ENCODE data around the gene KRTAP3-1.
"Not testable (repeated sequence)": the region's sequence is repeated elsewhere in the genome, so short reads cannot be mapped to it uniquely, and the experiment has no call there.

GRCh38 chr17:41054556-41054955 lies 45.6 kb upstream of the KRTAP3-1 start:
- not testable (repeated sequence) for TF ChIP-seq ARNT (IDR thresholded peaks at IDR 0.05); FOXM1 (IDR thresholded peaks at IDR 0.05; ENCODE audit: borderline replicate concordance); BHLHE40 (IDR thresholded peaks at IDR 0.05; ENCODE audit: borderline replicate concordance); L3MBTL2 (conservative IDR thresholded peaks at IDR 0.05); TARDBP (IDR thresholded peaks at IDR 0.05); FOXA1 (IDR thresholded peaks at IDR 0.05); SUZ12 (IDR thresholded peaks at IDR 0.05); ELF4 (IDR thresholded peaks at IDR 0.05); SP1 (IDR thresholded peaks at IDR 0.05); CTBP1 (IDR thresholded peaks at IDR 0.05; ENCODE audit: borderline replicate concordance)
